ENCODE measurements around the gene WNT6. TPM values are rescaled to one million over a fixed set of nuclear protein-coding genes. Genes with fewer than 3 reads are reported as not detected.

The WNT6 gene
- total and polyA plus RNA-seq, 4 donors, result 0.08 to 0.54 (median 0.28) TPM

DNA sequence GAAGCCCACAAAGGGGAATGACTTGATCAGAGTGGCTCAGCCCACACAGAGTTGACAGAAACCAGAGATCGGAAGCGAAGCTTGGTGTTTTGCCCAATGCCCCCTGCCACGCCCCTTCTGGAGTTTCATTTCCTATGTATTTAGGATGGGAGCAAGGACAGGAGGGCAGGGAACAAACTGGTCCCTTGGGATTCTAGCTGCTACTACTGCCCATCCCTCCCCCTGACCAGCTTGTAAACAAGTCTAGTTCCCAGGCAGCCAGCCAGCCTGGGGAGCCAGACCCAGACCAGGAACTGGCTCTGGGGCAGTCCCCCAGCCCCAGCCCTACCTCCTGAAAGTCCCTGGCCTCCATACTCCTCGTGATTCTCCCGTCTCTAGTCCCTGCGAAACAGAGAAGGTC, 8.3 kb downstream of the WNT6 start:
- DNase-seq, result peak in 1 of 3 donors; percentile 12
- Histone ChIP-seq H3K9ac (ENCODE audit: insufficient read depth in 1 of 2, low read length in 2 of 2) (no peak overlapping the region), H3K4me1 (ENCODE audit: control insufficient read depth in 5 of 5, insufficient read depth in 5 of 5, low read length in 5 of 5) (peaks cover 0 to 10% (median 5%) of the 10 kb centered on the region in 5 donors), H3K4me3 (no peak overlapping the region), H3K9me3 (ENCODE audit: control insufficient read depth in 4 of 4, insufficient read depth in 3 of 4, low read length in 3 of 4) (peaks cover 0 to 4% (median 0%) of the 10 kb centered on the region in 4 donors), H3K27me3 (ENCODE audit: control insufficient read depth in 3 of 3, insufficient read depth in 3 of 3, low read length in 2 of 3) (peaks cover 7 to 68% (median 53%) of the 10 kb centered on the region in 3 donors), H3K27ac (ENCODE audit: low read depth in 1 of 2, low read length in 1 of 2) (no peak overlapping the region), H3K36me3 (ENCODE audit: control insufficient read depth in 4 of 4, insufficient read depth in 4 of 4, low read length in 4 of 4) (no peaks in the 10 kb centered on the region)
- TF ChIP-seq CTCF (IDR thresholded peaks at IDR 0.05; ENCODE audit: control extremely low read depth, extremely low read depth), result no peak
- 45 to 63% methylated on average over 6 of the region's 6 CpGs for WGBS, 2 donors
- ATAC-seq (ENCODE audit: insufficient read depth, low FRiP score), result no peak

DNA sequence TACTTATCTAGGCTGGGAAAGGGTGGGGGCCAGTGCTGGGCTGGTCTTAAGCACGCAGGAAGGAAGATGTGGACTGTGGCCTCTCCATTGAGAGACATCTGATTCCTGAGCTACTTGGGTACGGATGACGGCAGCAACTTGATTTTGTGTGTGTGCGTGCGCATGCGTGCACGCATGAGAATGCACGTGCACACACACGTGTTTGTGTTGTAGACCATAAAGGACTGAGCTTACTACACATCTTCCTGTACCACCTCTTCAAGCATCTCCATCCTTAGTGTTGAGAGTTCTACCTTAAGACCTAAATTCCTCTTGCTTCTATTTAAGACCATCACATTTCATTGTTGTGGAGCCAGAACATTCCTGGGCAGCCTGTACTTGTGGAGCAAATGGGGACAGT, 9.5 kb downstream of the WNT6 start:
- DNase-seq (peak in 1 of 3 donors; percentile 6), ATAC-seq (ENCODE audit: insufficient read depth, low FRiP score) (no peak)
- peaks cover 0 to 4% (median 0%) of the 10 kb centered on the region in 4 donors for H3K9me3 ChIP-seq (ENCODE audit: control insufficient read depth in 4 of 4, insufficient read depth in 3 of 4, low read length in 3 of 4)
- WGBS, 2 donors, result 83 to 88% methylated on average over 9 of the region's 9 CpGs
- H3K27me3 ChIP-seq (ENCODE audit: control insufficient read depth in 3 of 3, insufficient read depth in 3 of 3, low read length in 2 of 3), result peaks cover 7 to 75% (median 55%) of the 10 kb centered on the region in 3 donors
- H3K36me3 ChIP-seq (ENCODE audit: control insufficient read depth in 4 of 4, insufficient read depth in 4 of 4, low read length in 4 of 4), result no peaks in the 10 kb centered on the region
- no peak overlapping the region for H3K27ac ChIP-seq (ENCODE audit: low read depth in 1 of 2, low read length in 1 of 2)
- no peak overlapping the region for H3K9ac ChIP-seq (ENCODE audit: insufficient read depth in 1 of 2, low read length in 2 of 2)
- no peak for TF ChIP-seq CTCF (IDR thresholded peaks at IDR 0.05; ENCODE audit: control extremely low read depth, extremely low read depth)
- H3K4me3 ChIP-seq, result no peak overlapping the region
- peaks cover 0 to 14% (median 5%) of the 10 kb centered on the region in 5 donors for H3K4me1 ChIP-seq (ENCODE audit: control insufficient read depth in 5 of 5, insufficient read depth in 5 of 5, low read length in 5 of 5)

GRCh38 chr2:218870984-218871344, 11.4 kb downstream of the WNT6 start:
- H3K4me1 ChIP-seq (ENCODE audit: control insufficient read depth in 5 of 5, insufficient read depth in 5 of 5, low read length in 5 of 5), result peaks cover 0 to 14% (median 5%) of the 10 kb centered on the region in 5 donors
- H3K9ac ChIP-seq (ENCODE audit: insufficient read depth in 1 of 2, low read length in 2 of 2), result no peak overlapping the region
- ATAC-seq (ENCODE audit: insufficient read depth, low FRiP score) (no peak), DNase-seq (no peak)
- TF ChIP-seq CTCF (IDR thresholded peaks at IDR 0.05; ENCODE audit: control extremely low read depth, extremely low read depth), result no peak
- H3K27ac ChIP-seq (ENCODE audit: low read depth in 1 of 2, low read length in 1 of 2), result no peak overlapping the region
- H3K36me3 ChIP-seq (ENCODE audit: control insufficient read depth in 4 of 4, insufficient read depth in 4 of 4, low read length in 4 of 4), result no peaks in the 10 kb centered on the region
- H3K27me3 ChIP-seq (ENCODE audit: control insufficient read depth in 3 of 3, insufficient read depth in 3 of 3, low read length in 2 of 3), result peaks cover 10 to 92% (median 72%) of the 10 kb centered on the region in 3 donors
- peaks cover 0 to 4% (median 0%) of the 10 kb centered on the region in 4 donors for H3K9me3 ChIP-seq (ENCODE audit: control insufficient read depth in 4 of 4, insufficient read depth in 3 of 4, low read length in 3 of 4)
- H3K4me3 ChIP-seq, result no peak overlapping the region
- WGBS, 2 donors, result 4 to 5% methylated on average over 15 to 18 of the region's 18 CpGs
